GM23338 (cell line): ENCODE data around the gene SLC26A11. TPM values are rescaled to one million over a fixed set of nuclear protein-coding genes. Genes with fewer than 3 reads are reported as not detected.

Source experiments
- ATAC-seq: fragments of 200-7000 bp; cut with Tn5 transposase; 3 replicates; pipeline ENCODE4 v1.9.1; 2020
- DNase-seq: peaks from one replicate; pipeline ENCODE4 v3.0.0-alpha.2; 2015; ENCODE audit warnings: low spot score
- H2AFZ ChIP-seq: fragments of 200-600 bp; sonication (generic); 2 replicates; pipeline ENCODE4 v1.8.0; 2016; ENCODE audit warnings: antibody characterized with exemption, mild to moderate bottlenecking, moderate library complexity
- H3F3A ChIP-seq: fragments of 200-600 bp; sonication (generic); replicated peaks from 2 replicates; pipeline ENCODE4 v1.8.0; 2017; ENCODE audit warnings: antibody characterized with exemption, mixed run types, low read depth
- H3K27ac ChIP-seq: fragments of 200-600 bp; sonication (generic); 2 replicates; pipeline ENCODE4 v1.6.1; 2016; ENCODE audit warnings: low read depth
- H3K27me3 ChIP-seq: fragments of 200-600 bp; sonication (generic); 2 replicates; pipeline ENCODE4 v1.8.0; 2016; ENCODE audit warnings: mild to moderate bottlenecking, mixed run types, moderate library complexity; ENCODE audit not compliant: insufficient read depth
- H3K36me3 ChIP-seq: fragments of 200-600 bp; sonication (generic); 2 replicates; pipeline ENCODE4 v1.8.0; 2016; ENCODE audit warnings: mild to moderate bottlenecking; ENCODE audit not compliant: insufficient read depth
- H3K4me1 ChIP-seq: fragments of 200-600 bp; sonication (generic); 2 replicates; pipeline ENCODE4 v1.8.0; 2016; ENCODE audit warnings: mild to moderate bottlenecking, moderate library complexity; ENCODE audit not compliant: insufficient read depth
- H3K4me2 ChIP-seq: fragments of 200-600 bp; sonication (generic); 2 replicates; pipeline ENCODE4 v1.7.1; 2017; ENCODE audit warnings: mixed run types
- H3K4me3 ChIP-seq: fragments of 200-600 bp; sonication (generic); 2 replicates; pipeline ENCODE4 v1.6.1; 2016; ENCODE audit warnings: mixed run types
- H3K79me2 ChIP-seq: fragments of 200-600 bp; sonication (generic); replicated peaks from 2 replicates; pipeline ENCODE4 v1.8.0; 2017; ENCODE audit warnings: mild to moderate bottlenecking; ENCODE audit not compliant: insufficient read depth
- H3K9me2 ChIP-seq: fragments of 200-600 bp; sonication (generic); 2 replicates; pipeline ENCODE4 v1.8.0; 2017; ENCODE audit not compliant: insufficient read depth
- H4K20me1 ChIP-seq: fragments of 200-600 bp; sonication (generic); replicated peaks from 2 replicates; pipeline ENCODE4 v1.8.0; 2017; ENCODE audit warnings: mild to moderate bottlenecking; ENCODE audit not compliant: insufficient read depth
- H3K27ac Mint-ChIP-seq: 2 replicates; pipeline ENCODE4 v1.8.0; 2020; ENCODE audit warnings: inconsistent platforms, mild to moderate bottlenecking, moderate library complexity, mixed read lengths
- H3K27me3 Mint-ChIP-seq: 3 replicates; pipeline ENCODE4 v1.8.0; 2022; ENCODE audit warnings: low read depth, mild to moderate bottlenecking, moderate library complexity, mixed read lengths, inconsistent platforms; ENCODE audit not compliant: insufficient read depth, poor library complexity
- H3K36me3 Mint-ChIP-seq: 3 replicates; pipeline ENCODE4 v1.8.0; 2021; ENCODE audit warnings: low read depth, mild to moderate bottlenecking, inconsistent platforms, moderate library complexity, mixed read lengths
- H3K4me1 Mint-ChIP-seq: 3 replicates; pipeline ENCODE4 v1.8.0; 2020; ENCODE audit warnings: mild to moderate bottlenecking, inconsistent platforms, mixed read lengths
- H3K4me3 Mint-ChIP-seq: 3 replicates; pipeline ENCODE4 v1.8.0; 2021; ENCODE audit warnings: moderate library complexity, mild to moderate bottlenecking, inconsistent platforms, mixed read lengths
- H3K9me3 Mint-ChIP-seq: 3 replicates; pipeline ENCODE4 v1.8.0; 2020; ENCODE audit warnings: moderate library complexity, mild to moderate bottlenecking, inconsistent platforms, mixed read lengths
- CREB1 ChIP-seq: fragments of 250-450 bp; sonication (Bioruptor Pico); IDR thresholded peaks from 2 replicates; pipeline ENCODE4 v1.5.0; 2020; ENCODE audit warnings: low read depth, mild to moderate bottlenecking, moderate library complexity
- CTCF ChIP-seq, 2 experiments: fragments of 200-600 bp in 1 of 2; sonication (generic) in 1 of 2; conservative IDR thresholded peaks; 2 replicates each; pipeline versions ENCODE4 v1.5.1 to v1.6.1; 2016 to 2017; ENCODE audit warnings: antibody characterized with exemption in 2 of 2, low read depth in 2 of 2, mild to moderate bottlenecking in 2 of 2, moderate library complexity in 1 of 2
- ETS1 ChIP-seq: IDR thresholded peaks from 2 replicates; pipeline ENCODE4 v1.6.1; 2016; ENCODE audit warnings: antibody characterized with exemption
- JUNB ChIP-seq: IDR thresholded peaks from one replicate; pipeline ENCODE4 v1.6.1; 2016; ENCODE audit warnings: antibody characterized with exemption; ENCODE audit not compliant: unreplicated experiment
- POLR2AphosphoS5 ChIP-seq: IDR thresholded peaks from 2 replicates; pipeline ENCODE4 v1.6.1; 2016; ENCODE audit warnings: antibody characterized with exemption, low read depth
- ZNF114 ChIP-seq: fragments of 250-450 bp; sonication (Bioruptor Pico); IDR thresholded peaks from 2 replicates; pipeline ENCODE4 v1.5.0; 2020; ENCODE audit warnings: mild to moderate bottlenecking, moderate library complexity
- ZNF462 ChIP-seq: fragments of 250-450 bp; sonication (Bioruptor Pico); IDR thresholded peaks from 2 replicates; pipeline ENCODE4 v1.5.0; 2020; ENCODE audit warnings: mild to moderate bottlenecking, moderate library complexity
- polyA plus RNA-seq: library from polyadenylated mRNA; unstranded; fragments of >200 nt; fragmentation: Nextera tagmentation; extraction: Ambion mirVana; gene quantifications from 2 replicates; pipeline ENCODE4 v1.2.1, GENCODE V29; 2016
- total RNA-seq: library from RNA; depleted of rRNA; stranded (reverse); fragments of >200 nt; shearing (Covaris generic); gene quantifications from 2 replicates; pipeline ENCODE4 v1.2.3, GENCODE V29; 2014

The SLC26A11 gene
- total and polyA plus RNA-seq, 2 experiments from 2014 or later: 10.9 to 23.0 TPM

GRCh38 chr17:80203471-80203963 is 16.7 kb upstream of the SLC26A11 start:
- H3K4me2 ChIP-seq: no peak overlapping the region
- H3K79me2 ChIP-seq: no peaks in the 10 kb centered on the region
- TF ChIP-seq CREB1 (CRISPR knock-in tag) (no peak), CTCF (conservative IDR thresholded peaks at IDR 0.05; ENCODE audit: low read depth in 2 of 2) (peak in 1 of 2 experiments; percentile 38; a peak in 2 of 4 replicates)
- H4K20me1 ChIP-seq: no peaks in the 10 kb centered on the region
- no peaks in the 10 kb centered on the region for H3F3A ChIP-seq
- H3K9me2 ChIP-seq: no peaks in the 10 kb centered on the region
- no peaks in the 10 kb centered on the region for H3K4me1 ChIP-seq
- no peak overlapping the region for H3K27ac Mint-ChIP-seq
- H3K4me1 Mint-ChIP-seq: peaks cover 6% of the 10 kb centered on the region; the same call in 2 of the 3 replicates
- H3K27me3 Mint-ChIP-seq: peaks cover 7% of the 10 kb centered on the region
- no peak overlapping the region for H3K4me3 Mint-ChIP-seq
- peaks cover 9% of the 10 kb centered on the region; the same call in 2 of the 3 replicates for H3K9me3 Mint-ChIP-seq
- H3K36me3 Mint-ChIP-seq: peaks cover 11% of the 10 kb centered on the region; the same call in 1 of the 3 replicates
- DNase-seq: no peak
- H3K4me3 ChIP-seq: no peak overlapping the region
- no peak overlapping the region for H2AFZ ChIP-seq
- peak; percentile 31 for ATAC-seq
- H3K27ac ChIP-seq: no peak overlapping the region
- no peaks in the 10 kb centered on the region for H3K36me3 ChIP-seq
- H3K27me3 ChIP-seq: no peaks in the 10 kb centered on the region

GRCh38 chr17:80204626-80205468 is 15.4 kb upstream of the SLC26A11 start:
- Histone ChIP-seq H3K27me3 (no peaks in the 10 kb centered on the region), H3K4me3 (no peak overlapping the region), H3K36me3 (no peaks in the 10 kb centered on the region), H3K27ac (no peak overlapping the region), H3F3A (no peaks in the 10 kb centered on the region), H3K4me1 (no peaks in the 10 kb centered on the region), H3K79me2 (no peaks in the 10 kb centered on the region), H3K4me2 (no peak overlapping the region), H2AFZ (no peak overlapping the region), H3K9me2 (no peaks in the 10 kb centered on the region), H4K20me1 (no peaks in the 10 kb centered on the region)
- ATAC-seq: peak; percentile 37
- Mint-ChIP-seq H3K9me3 (peaks cover 9% of the 10 kb centered on the region; the same call in 2 of the 3 replicates), H3K4me3 (no peak overlapping the region), H3K4me1 (peaks cover 6% of the 10 kb centered on the region; the same call in 2 of the 3 replicates), H3K36me3 (peaks cover 11% of the 10 kb centered on the region; the same call in 2 of the 3 replicates), H3K27ac (no peak overlapping the region), H3K27me3 (peaks cover 7% of the 10 kb centered on the region)
- no peak for DNase-seq
- no peak for TF ChIP-seq CREB1 (CRISPR knock-in tag)
- TF ChIP-seq ETS1: no peak
- no peak for TF ChIP-seq ZNF114 (CRISPR knock-in tag)
- no peak for TF ChIP-seq JUNB
- TF ChIP-seq POLR2AphosphoS5: no peak
- no peak for TF ChIP-seq ZNF462 (CRISPR knock-in tag)
